ENCODE measurements around the gene DIRAS1.

DIRAS1 gene

GRCh38 chr19:2751438-2751830 is 30.3 kb upstream of the DIRAS1 start:
- TF ChIP-seq SPI1 (IDR thresholded peaks at IDR 0.05; ENCODE audit: borderline replicate concordance, low read depth) (no peak), POLR2AphosphoS5 (IDR thresholded peaks at IDR 0.05; ENCODE audit: low read depth) (no peak), CTCF (IDR thresholded peaks at IDR 0.05; ENCODE audit: insufficient read depth, low read length) (no peak), REST (IDR thresholded peaks at IDR 0.05; ENCODE audit: insufficient replicate concordance, low read depth) (no peak), GABPA (IDR thresholded peaks at IDR 0.05; ENCODE audit: low read depth) (no peak)
- H3K27me3 ChIP-seq (ENCODE audit: insufficient read depth, poor library complexity, severe bottlenecking) = no peaks in the 10 kb centered on the region
- no peak for DNase-seq (ENCODE audit: low read depth in 1 of 2, low spot score in 1 of 2)
- no peak overlapping the region for H3K27ac ChIP-seq (replicated peaks)
- H3K4me3 ChIP-seq (replicated peaks; ENCODE audit: insufficient read depth, low read length) = no peak overlapping the region

GRCh38 chr19:2750808-2751437 is 29.8 kb upstream of the DIRAS1 start:
- Histone ChIP-seq H3K4me3 (replicated peaks; ENCODE audit: insufficient read depth, low read length) (no peak overlapping the region), H3K27me3 (ENCODE audit: insufficient read depth, poor library complexity, severe bottlenecking) (no peaks in the 10 kb centered on the region), H3K27ac (replicated peaks) (no peak overlapping the region)
- peak in 1 of 2 experiments; percentile 47 for DNase-seq (ENCODE audit: low read depth in 1 of 2, low spot score in 1 of 2)
- no peak for TF ChIP-seq REST (IDR thresholded peaks at IDR 0.05; ENCODE audit: insufficient replicate concordance, low read depth)
- no peak for TF ChIP-seq SPI1 (IDR thresholded peaks at IDR 0.05; ENCODE audit: borderline replicate concordance, low read depth)
- TF ChIP-seq GABPA (IDR thresholded peaks at IDR 0.05; ENCODE audit: low read depth) = no peak
- TF ChIP-seq POLR2AphosphoS5 (IDR thresholded peaks at IDR 0.05; ENCODE audit: low read depth) = no peak
- no peak for TF ChIP-seq CTCF (IDR thresholded peaks at IDR 0.05; ENCODE audit: insufficient read depth, low read length)

GRCh38 chr19:2747349-2747748 is 26.2 kb upstream of the DIRAS1 start:
- no peaks in the 10 kb centered on the region for H3K27me3 ChIP-seq (ENCODE audit: insufficient read depth, poor library complexity, severe bottlenecking)
- no peak for TF ChIP-seq REST (IDR thresholded peaks at IDR 0.05; ENCODE audit: insufficient replicate concordance, low read depth)
- TF ChIP-seq POLR2AphosphoS5 (IDR thresholded peaks at IDR 0.05; ENCODE audit: low read depth) = no peak
- no peak for TF ChIP-seq CTCF (IDR thresholded peaks at IDR 0.05; ENCODE audit: insufficient read depth, low read length)
- no peak for TF ChIP-seq SPI1 (IDR thresholded peaks at IDR 0.05; ENCODE audit: borderline replicate concordance, low read depth)
- no peak for TF ChIP-seq GABPA (IDR thresholded peaks at IDR 0.05; ENCODE audit: low read depth)
- no peak for DNase-seq (ENCODE audit: low read depth in 1 of 2, low spot score in 1 of 2)
- no peak overlapping the region for H3K27ac ChIP-seq (replicated peaks)
- H3K4me3 ChIP-seq (replicated peaks; ENCODE audit: insufficient read depth, low read length) = no peak overlapping the region

All from HL-60 (cell line).